Adrenal gland (tissue), 5 donors: Measurements from ENCODE around the gene PARD3B.

ENCODE experiments used
- CTCF ChIP-seq, 6 experiments: fragments of 450-650 bp in 4 of 6; fragments of 200-600 bp in 2 of 6; sonication (generic) in 1 of 6; IDR thresholded peaks; 1 replicate in 5 of 6; 2 replicates in 1 of 6; pipeline versions ENCODE4 v1.5.1 to v1.8.0; 2016 to 2021; ENCODE audit warnings: antibody characterized with exemption in 6 of 6, mild to moderate bottlenecking in 2 of 6, moderate library complexity in 1 of 6
- POLR2A ChIP-seq, 2 donors: fragments of 450-650 bp; IDR thresholded peaks; one replicate each; pipeline ENCODE4 v1.6.1; 2017; ENCODE audit warnings: antibody characterized with exemption in 2 of 2, mild to moderate bottlenecking in 2 of 2, moderate library complexity in 1 of 2
- donor health status: DM: no; HTN: no; CAD: no.

GRCh38 chr2:205369813-205370212, 824.5 kb downstream of the PARD3B start:
- no peak for TF ChIP-seq CTCF (IDR thresholded peaks at IDR 0.05)
- no peak for TF ChIP-seq POLR2A (IDR thresholded peaks at IDR 0.05)
